Liver (tissue), 9 donors: Measurements from ENCODE around the gene PHC1. TPM values are rescaled to one million over a fixed set of nuclear protein-coding genes. Genes with fewer than 3 reads are reported as not detected.

ENCODE experiments used
- DNase-seq: peaks from one replicate; pipeline ENCODE4 v3.0.0-alpha.2; 2017; ENCODE audit warnings: low spot score
- H3K27ac ChIP-seq, 2 donors: one replicate each; pipeline ENCODE4 v1.7.0; 2013; ENCODE audit warnings: inconsistent platforms in 2 of 2, low read length in 2 of 2, control low read depth in 1 of 2, low read depth in 1 of 2, mild to moderate bottlenecking in 1 of 2
- H3K27me3 ChIP-seq, 4 donors: one replicate each; pipeline versions ENCODE4 v1.6.1 to v1.7.0; 2013; ENCODE audit warnings: low read length in 3 of 4, inconsistent platforms in 1 of 4, mild to moderate bottlenecking in 1 of 4, moderate library complexity in 1 of 4; ENCODE audit not compliant: control insufficient read depth in 4 of 4, insufficient read depth in 4 of 4
- H3K36me3 ChIP-seq, 4 donors: one replicate each; pipeline versions ENCODE4 v1.6.1 to v1.7.0; 2013; ENCODE audit warnings: low read length in 3 of 4, mild to moderate bottlenecking in 3 of 4, low read depth in 1 of 4, moderate library complexity in 1 of 4; ENCODE audit not compliant: control insufficient read depth in 4 of 4, insufficient read depth in 3 of 4
- H3K4me1 ChIP-seq, 4 donors: one replicate each; pipeline versions ENCODE4 v1.6.1 to v1.7.0; 2013; ENCODE audit warnings: low read length in 3 of 4, mild to moderate bottlenecking in 3 of 4, moderate library complexity in 1 of 4; ENCODE audit not compliant: control insufficient read depth in 4 of 4, insufficient read depth in 4 of 4
- H3K4me3 ChIP-seq, 3 donors: one replicate each; pipeline versions ENCODE4 v1.6.1 to v1.7.0; 2013; ENCODE audit warnings: low read length in 3 of 3, control low read depth in 1 of 3, low read depth in 1 of 3, mild to moderate bottlenecking in 1 of 3
- H3K9ac ChIP-seq, 2 donors: one replicate each; pipeline ENCODE4 v1.7.0; 2013; ENCODE audit warnings: low read length in 2 of 2, mild to moderate bottlenecking in 2 of 2, moderate library complexity in 2 of 2, control low read depth in 1 of 2, low read depth in 1 of 2
- H3K9me3 ChIP-seq, 4 donors: one replicate each; pipeline versions ENCODE4 v1.6.1 to v1.7.0; 2013; ENCODE audit warnings: low read length in 3 of 4; ENCODE audit not compliant: control insufficient read depth in 4 of 4
- EGR1 ChIP-seq, 2 donors: IDR thresholded peaks; 2 replicates each; pipeline ENCODE4 v1.6.1; 2016 to 2018; ENCODE audit warnings: antibody characterized with exemption in 2 of 2, low read depth in 2 of 2
- FOXA1 ChIP-seq: IDR thresholded peaks from 2 replicates; pipeline ENCODE4 v1.6.1; 2016; ENCODE audit warnings: antibody characterized with exemption
- FOXA2 ChIP-seq: IDR thresholded peaks from 2 replicates; pipeline ENCODE4 v1.6.1; 2016; ENCODE audit warnings: antibody characterized with exemption
- HNF4A ChIP-seq, 2 donors: conservative IDR thresholded peaks; 2 replicates each; pipeline ENCODE4 v1.6.1; 2016; ENCODE audit warnings: antibody characterized with exemption in 2 of 2, mild to moderate bottlenecking in 2 of 2
- JUND ChIP-seq, 2 donors: IDR thresholded peaks; 2 replicates each; pipeline ENCODE4 v1.6.1; 2016; ENCODE audit warnings: antibody characterized with exemption in 2 of 2
- NR2F2 ChIP-seq: IDR thresholded peaks from 2 replicates; pipeline ENCODE4 v1.6.1; 2016; ENCODE audit warnings: antibody characterized with exemption
- RAD21 ChIP-seq, 2 donors: IDR thresholded peaks; 2 replicates each; pipeline ENCODE4 v1.6.1; 2016; ENCODE audit warnings: antibody characterized with exemption in 2 of 2, mild to moderate bottlenecking in 2 of 2
- REST ChIP-seq: IDR thresholded peaks from 2 replicates; pipeline ENCODE4 v1.6.1; 2016; ENCODE audit warnings: antibody characterized with exemption, mild to moderate bottlenecking
- RXRA ChIP-seq, 2 donors: IDR thresholded peaks; 2 replicates each; pipeline ENCODE4 v1.6.1; 2017 to 2018; ENCODE audit warnings: antibody characterized with exemption in 2 of 2, mild to moderate bottlenecking in 1 of 2
- SP1 ChIP-seq: IDR thresholded peaks from 2 replicates; pipeline ENCODE4 v1.6.1; 2018; ENCODE audit warnings: antibody characterized with exemption, mild to moderate bottlenecking
- TAF1 ChIP-seq: conservative IDR thresholded peaks from 2 replicates; pipeline ENCODE4 v1.6.1; 2016; ENCODE audit warnings: antibody characterized with exemption, mild to moderate bottlenecking
- WGBS: extraction: QIAGEN DNeasy Blood & Tissue Kit; methylation state at CpG from one replicate; pipeline ENCODE4 v1.1.7; 2013; 5-methylcytosine and 5-hydroxymethylcytosine counted together
- polyA plus RNA-seq, 2 donors: library from polyadenylated mRNA; stranded (reverse) in 1 of 2; unstranded in 1 of 2; fragments of 200-250 nt in 1 of 2; fragments of >200 nt in 1 of 2; fragmentation: Nextera tagmentation in 1 of 2; extraction: Ambion mirVana in 1 of 2; gene quantifications; one replicate each; pipeline versions ENCODE4 v1.2.1 to v1.2.3, GENCODE V29; 2013 to 2015
- total RNA-seq, 2 donors: library from RNA; depleted of rRNA; stranded (reverse); fragments of >200 nt; gene quantifications; one replicate each; pipeline ENCODE4 v1.2.3, GENCODE V29; 2014
- TF ChIP-seq, protein P1 (sequence below): IDR thresholded peaks from 2 replicates; pipeline ENCODE4 v1.6.1; 2016; ENCODE audit warnings: antibody characterized with exemption
- TF ChIP-seq, protein P2 (sequence below): IDR thresholded peaks from 2 replicates; pipeline ENCODE4 v1.6.1; 2016; ENCODE audit warnings: antibody characterized with exemption
- TF ChIP-seq, protein P3 (sequence below): IDR thresholded peaks from 2 replicates; pipeline ENCODE4 v1.6.1; 2016; ENCODE audit warnings: antibody characterized with exemption
- donor health status: healthy.
- donor health status: healthy.
- donor health status: healthy.
- donor health status: healthy.
- donor health status: healthy.

PHC1 gene
- total and polyA plus RNA-seq, 4 donors = 2.4 to 7.6 (median 3.9) TPM

DNA sequence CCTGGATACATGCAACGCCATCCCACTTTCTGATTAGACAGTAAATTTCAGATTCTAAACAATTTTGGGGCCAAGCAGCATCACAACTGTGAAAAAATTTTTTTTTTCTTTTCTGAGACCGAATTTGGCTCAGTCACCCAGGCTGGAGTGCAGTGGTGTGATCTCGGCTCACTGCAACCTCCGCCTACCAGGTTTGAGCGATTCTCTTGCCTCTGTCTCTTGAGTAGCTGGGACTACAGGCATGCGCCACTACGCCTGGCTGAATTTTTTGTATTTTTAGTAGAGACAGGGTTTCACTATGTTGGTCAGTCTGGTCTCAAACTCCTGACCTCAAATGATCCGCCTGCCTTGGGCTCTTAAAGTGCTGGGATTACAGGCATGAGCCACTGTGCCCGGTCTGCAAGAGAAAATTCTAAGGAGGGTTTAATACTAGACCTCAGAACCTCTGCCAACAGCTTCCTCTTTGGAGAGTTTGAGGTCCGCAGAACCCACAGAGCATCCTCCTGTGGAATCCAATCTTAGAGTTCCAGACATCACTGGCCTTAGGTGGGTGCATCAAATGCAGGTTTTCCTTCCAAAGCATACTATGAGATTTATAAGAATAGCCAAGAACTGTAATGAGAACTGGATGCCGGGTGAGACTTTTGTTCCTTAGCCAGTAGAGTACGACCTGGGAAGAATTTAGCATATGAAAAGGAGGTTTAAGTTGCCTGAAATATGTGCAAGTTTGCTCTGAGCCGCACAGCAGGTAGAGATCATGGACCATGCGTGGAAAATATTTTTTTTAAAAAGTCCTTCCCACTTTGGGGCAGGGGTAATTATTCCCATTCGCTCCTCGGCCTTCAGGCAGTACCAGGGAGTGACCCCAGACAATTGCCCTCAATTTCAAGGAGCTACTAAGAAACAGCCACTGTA, 7.8 kb upstream of the PHC1 start:
- Histone ChIP-seq H3K4me3 (no peak overlapping the region), H3K9ac (no peak overlapping the region), H3K27me3 (no peaks in the 10 kb centered on the region), H3K27ac (no peak overlapping the region), H3K4me1 (no peaks in the 10 kb centered on the region), H3K36me3 (no peaks in the 10 kb centered on the region), H3K9me3 (no peaks in the 10 kb centered on the region)
- no peak for DNase-seq
- WGBS = 84% methylated on average over 16 of the region's 16 CpGs
- TF ChIP-seq RXRA (IDR thresholded peaks at IDR 0.05) = no peak
- TF ChIP-seq EGR1 (IDR thresholded peaks at IDR 0.05; ENCODE audit: low read depth in 2 of 2) = no peak

GRCh38 chr12:8907513-8907912, 6.8 kb upstream of the PHC1 start:
- no peak overlapping the region for H3K9ac ChIP-seq
- no peaks in the 10 kb centered on the region for H3K4me1 ChIP-seq
- 84% methylated on average over 3 of the region's 3 CpGs for WGBS
- no peak for DNase-seq
- no peaks in the 10 kb centered on the region for H3K36me3 ChIP-seq
- no peak overlapping the region for H3K4me3 ChIP-seq
- no peaks in the 10 kb centered on the region for H3K27me3 ChIP-seq
- no peak for TF ChIP-seq NR2F2
- no peak for TF ChIP-seq REST
- TF ChIP-seq RAD21 (IDR thresholded peaks at IDR 0.05) = no peak
- no peak for TF ChIP-seq JUND (IDR thresholded peaks at IDR 0.05)
- TF ChIP-seq SP1 = no peak
- no peak for TF ChIP-seq FOXA1
- no peak overlapping the region for H3K27ac ChIP-seq
- no peaks in the 10 kb centered on the region for H3K9me3 ChIP-seq

DNA sequence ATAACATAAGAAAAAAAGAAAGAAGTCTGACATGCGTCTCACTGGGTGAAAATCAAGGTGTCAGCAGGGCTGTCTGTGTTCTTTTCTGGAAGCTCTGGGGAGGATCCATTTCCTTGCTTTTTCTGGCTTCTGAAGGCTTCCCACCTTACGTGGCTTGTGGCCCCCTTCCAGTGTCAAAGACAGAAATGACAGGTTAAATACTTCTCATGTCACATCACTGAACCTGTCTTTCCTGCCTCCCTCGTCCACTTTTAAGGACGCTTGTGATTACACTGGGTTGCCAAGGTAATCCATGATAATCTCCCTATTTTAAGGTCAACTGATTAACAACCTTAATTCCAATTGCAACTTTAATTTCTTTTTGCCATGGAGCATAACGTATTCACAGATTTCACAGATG, 4.6 kb upstream of the PHC1 start:
- no peak overlapping the region for H3K27ac ChIP-seq
- no peaks in the 10 kb centered on the region for H3K36me3 ChIP-seq
- no peaks in the 10 kb centered on the region for H3K27me3 ChIP-seq
- peaks cover 0 to 3% (median under 1%) of the 10 kb centered on the region in 4 donors for H3K4me1 ChIP-seq
- no peak overlapping the region for H3K9ac ChIP-seq
- WGBS = 95% methylated on average over 5 of the region's 5 CpGs
- DNase-seq = no peak
- H3K4me3 ChIP-seq = no peak overlapping the region
- H3K9me3 ChIP-seq = no peaks in the 10 kb centered on the region
- TF ChIP-seq RAD21 (IDR thresholded peaks at IDR 0.05) (no peak), RXRA (IDR thresholded peaks at IDR 0.05) (no peak), JUND (IDR thresholded peaks at IDR 0.05) (no peak), TAF1 (no peak), HNF4A (conservative IDR thresholded peaks at IDR 0.05) (no peak), FOXA1 (no peak), SP1 (no peak), FOXA2 (no peak)
- TF ChIP-seq, protein P1, sequence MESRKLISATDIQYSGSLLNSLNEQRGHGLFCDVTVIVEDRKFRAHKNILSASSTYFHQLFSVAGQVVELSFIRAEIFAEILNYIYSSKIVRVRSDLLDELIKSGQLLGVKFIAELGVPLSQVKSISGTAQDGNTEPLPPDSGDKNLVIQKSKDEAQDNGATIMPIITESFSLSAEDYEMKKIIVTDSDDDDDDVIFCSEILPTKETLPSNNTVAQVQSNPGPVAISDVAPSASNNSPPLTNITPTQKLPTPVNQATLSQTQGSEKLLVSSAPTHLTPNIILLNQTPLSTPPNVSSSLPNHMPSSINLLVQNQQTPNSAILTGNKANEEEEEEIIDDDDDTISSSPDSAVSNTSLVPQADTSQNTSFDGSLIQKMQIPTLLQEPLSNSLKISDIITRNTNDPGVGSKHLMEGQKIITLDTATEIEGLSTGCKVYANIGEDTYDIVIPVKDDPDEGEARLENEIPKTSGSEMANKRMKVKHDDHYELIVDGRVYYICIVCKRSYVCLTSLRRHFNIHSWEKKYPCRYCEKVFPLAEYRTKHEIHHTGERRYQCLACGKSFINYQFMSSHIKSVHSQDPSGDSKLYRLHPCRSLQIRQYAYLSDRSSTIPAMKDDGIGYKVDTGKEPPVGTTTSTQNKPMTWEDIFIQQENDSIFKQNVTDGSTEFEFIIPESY = no peak
- TF ChIP-seq, protein P2, sequence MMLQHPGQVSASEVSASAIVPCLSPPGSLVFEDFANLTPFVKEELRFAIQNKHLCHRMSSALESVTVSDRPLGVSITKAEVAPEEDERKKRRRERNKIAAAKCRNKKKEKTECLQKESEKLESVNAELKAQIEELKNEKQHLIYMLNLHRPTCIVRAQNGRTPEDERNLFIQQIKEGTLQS = no peak
- TF ChIP-seq, protein P3, sequence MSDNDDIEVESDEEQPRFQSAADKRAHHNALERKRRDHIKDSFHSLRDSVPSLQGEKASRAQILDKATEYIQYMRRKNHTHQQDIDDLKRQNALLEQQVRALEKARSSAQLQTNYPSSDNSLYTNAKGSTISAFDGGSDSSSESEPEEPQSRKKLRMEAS = no peak
